ENCODE results near the gene SPEN. TPM values are rescaled to one million over a fixed set of nuclear protein-coding genes. Genes with fewer than 3 reads are reported as not detected.

SPEN gene
- total RNA-seq, 1 experiment from 2014 or later = 48.3 TPM

GRCh38 chr1:15989776-15990175 is 142.3 kb downstream of the SPEN start:
- H3K4me3 Mint-ChIP-seq (ENCODE audit: low read depth, unreplicated experiment) = no peak overlapping the region
- H3K36me3 Mint-ChIP-seq (ENCODE audit: insufficient read depth, unreplicated experiment) = no peaks in the 10 kb centered on the region
- intact Hi-C loops (cut with micrococcal nuclease; ENCODE audit: unreplicated experiment) = no loop called here
- H3K9me3 Mint-ChIP-seq (ENCODE audit: low read depth, unreplicated experiment) = no peaks in the 10 kb centered on the region
- no peaks in the 10 kb centered on the region for H3K4me1 Mint-ChIP-seq (ENCODE audit: low read depth, unreplicated experiment)
- H3K27me3 Mint-ChIP-seq (ENCODE audit: unreplicated experiment) = peaks cover 26% of the 10 kb centered on the region
- CTCF ChIA-PET = no interaction called here
- no peak overlapping the region for H3K27ac Mint-ChIP-seq (ENCODE audit: unreplicated experiment)
- no TSS peak for BruUV-seq (replicated peaks)
- no peak for DNase-seq
- TF ChIP-seq, protein P1, sequence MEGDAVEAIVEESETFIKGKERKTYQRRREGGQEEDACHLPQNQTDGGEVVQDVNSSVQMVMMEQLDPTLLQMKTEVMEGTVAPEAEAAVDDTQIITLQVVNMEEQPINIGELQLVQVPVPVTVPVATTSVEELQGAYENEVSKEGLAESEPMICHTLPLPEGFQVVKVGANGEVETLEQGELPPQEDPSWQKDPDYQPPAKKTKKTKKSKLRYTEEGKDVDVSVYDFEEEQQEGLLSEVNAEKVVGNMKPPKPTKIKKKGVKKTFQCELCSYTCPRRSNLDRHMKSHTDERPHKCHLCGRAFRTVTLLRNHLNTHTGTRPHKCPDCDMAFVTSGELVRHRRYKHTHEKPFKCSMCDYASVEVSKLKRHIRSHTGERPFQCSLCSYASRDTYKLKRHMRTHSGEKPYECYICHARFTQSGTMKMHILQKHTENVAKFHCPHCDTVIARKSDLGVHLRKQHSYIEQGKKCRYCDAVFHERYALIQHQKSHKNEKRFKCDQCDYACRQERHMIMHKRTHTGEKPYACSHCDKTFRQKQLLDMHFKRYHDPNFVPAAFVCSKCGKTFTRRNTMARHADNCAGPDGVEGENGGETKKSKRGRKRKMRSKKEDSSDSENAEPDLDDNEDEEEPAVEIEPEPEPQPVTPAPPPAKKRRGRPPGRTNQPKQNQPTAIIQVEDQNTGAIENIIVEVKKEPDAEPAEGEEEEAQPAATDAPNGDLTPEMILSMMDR (IDR thresholded peaks at IDR 0.05; ENCODE audit: unreplicated experiment) = no peak

Other genes starting within 250 kb of the SPEN start
- gene DDI2, start 230.2 kb upstream of the SPEN start, total RNA-seq (2022) = 27.0 and 30.1 TPM in 2 replicates
- 30.4 and 33.4 TPM in 2 replicates for gene PLEKHM2, start 163.4 kb upstream of the SPEN start, total RNA-seq (2022)
- gene SLC25A34, start 111.4 kb upstream of the SPEN start, total RNA-seq (2022) = 0.68 and 1.2 TPM in 2 replicates
- not detected in 2 replicates for gene TMEM82, start 105.2 kb upstream of the SPEN start, total RNA-seq (2022)
- gene FBLIM1, start 88.9 kb upstream of the SPEN start, total RNA-seq (2022) = 25.6 and 26.8 TPM in 2 replicates
- 3.3 and 3.6 TPM in 2 replicates for gene UQCRHL, start 40.1 kb upstream of the SPEN start, total RNA-seq (2022)
- 22.1 and 26.6 TPM in 2 replicates for gene ZBTB17, start 128.4 kb downstream of the SPEN start, total RNA-seq (2022)
- gene SRARP, start 156.5 kb downstream of the SPEN start, total RNA-seq (2022) = not detected in 2 replicates
- not detected in 2 replicates for gene HSPB7, start 170.3 kb downstream of the SPEN start, total RNA-seq (2022)
- gene CLCNKA, start 174.3 kb downstream of the SPEN start, total RNA-seq (2022) = not detected in 2 replicates
- not detected in 2 replicates for gene CLCNKB, start 196.1 kb downstream of the SPEN start, total RNA-seq (2022)
- 0.93 and 0.94 TPM in 2 replicates for gene FAM131C, start 225.9 kb downstream of the SPEN start, total RNA-seq (2022)